IPS DF 4.7 (cell line): Measurements from ENCODE around the gene LPCAT2.

Source experiments
- DNase-seq: peaks from one replicate; pipeline ENCODE4 v3.0.0-alpha.2; 2013; ENCODE audit warnings: low spot score; ENCODE audit errors: extremely low read depth

LPCAT2 gene

DNA sequence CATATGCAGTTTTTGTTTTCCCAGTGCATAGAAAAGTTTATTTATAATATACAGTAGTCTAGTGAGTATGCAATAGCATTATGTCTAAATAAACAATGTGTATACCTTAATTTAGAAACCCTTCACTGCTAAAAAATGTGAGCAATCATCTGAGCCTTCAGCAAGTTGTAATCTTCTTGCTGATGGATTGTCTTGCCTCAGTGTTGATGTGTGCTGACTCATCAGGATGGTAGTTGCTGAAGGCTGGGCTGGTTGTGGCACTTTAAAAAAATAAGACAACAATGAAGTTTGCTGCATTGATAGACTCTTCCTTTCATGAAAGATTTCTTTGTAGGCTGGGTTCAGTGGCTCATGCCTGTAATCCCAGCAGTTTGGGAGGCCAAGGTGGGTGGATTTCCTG is 43.7 kb downstream of the LPCAT2 start:
- DNase-seq = no peak

DNA sequence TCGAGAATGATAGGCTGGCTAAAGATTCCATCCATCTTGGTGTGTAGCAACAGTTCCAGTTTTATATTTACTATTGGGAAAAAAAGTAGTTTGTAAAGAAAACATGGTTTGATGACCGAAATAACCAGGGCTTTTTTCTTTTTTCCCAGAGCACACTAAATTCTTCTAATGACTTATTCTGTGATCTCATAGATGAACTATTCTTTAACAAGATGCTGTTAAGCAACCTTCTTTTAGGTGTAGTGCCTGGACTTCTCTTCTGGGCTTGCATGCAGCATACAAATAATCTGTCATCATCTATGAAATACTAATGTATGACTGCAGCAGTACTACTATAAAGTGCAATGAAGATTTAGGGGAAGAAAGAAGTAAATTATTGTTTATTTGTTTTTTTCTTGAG is 46.6 kb downstream of the LPCAT2 start:
- DNase-seq = no peak

- no peak for DNase-seq
Observed at GRCh38 chr16:55557186-55557585, 48.3 kb downstream of the LPCAT2 start.

- no peak for DNase-seq
Observed at GRCh38 chr16:55559233-55559632, 50.4 kb downstream of the LPCAT2 start.

- no peak for DNase-seq
Observed at GRCh38 chr16:55559933-55560516, 51.2 kb downstream of the LPCAT2 start.

GRCh38 chr16:55561319-55561848 is 52.5 kb downstream of the LPCAT2 start:
- no peak for DNase-seq

DNA sequence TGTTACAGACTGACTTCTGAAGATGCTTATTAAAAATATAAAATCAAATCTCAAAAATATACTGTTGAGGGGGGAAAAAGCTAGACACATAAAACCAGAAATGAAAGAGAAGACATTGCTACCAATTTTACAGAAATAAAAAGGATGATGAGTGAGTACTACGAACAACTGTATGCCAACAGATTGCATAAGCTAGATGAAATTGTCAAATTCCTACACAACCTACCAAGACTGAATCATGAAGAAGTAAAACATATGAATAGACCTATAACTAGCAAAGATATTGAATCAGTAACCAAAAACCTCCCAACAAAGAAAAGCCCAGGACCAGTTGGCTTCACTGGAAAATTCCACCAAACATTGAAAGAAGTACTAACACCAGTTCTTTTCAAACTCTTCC is 54.1 kb downstream of the LPCAT2 start:
- DNase-seq = no peak

- no peak for DNase-seq
Observed at GRCh38 chr16:55563797-55564196, 54.9 kb downstream of the LPCAT2 start.

- DNase-seq = no peak
Observed at GRCh38 chr16:55565086-55565485, 56.2 kb downstream of the LPCAT2 start.

DNA sequence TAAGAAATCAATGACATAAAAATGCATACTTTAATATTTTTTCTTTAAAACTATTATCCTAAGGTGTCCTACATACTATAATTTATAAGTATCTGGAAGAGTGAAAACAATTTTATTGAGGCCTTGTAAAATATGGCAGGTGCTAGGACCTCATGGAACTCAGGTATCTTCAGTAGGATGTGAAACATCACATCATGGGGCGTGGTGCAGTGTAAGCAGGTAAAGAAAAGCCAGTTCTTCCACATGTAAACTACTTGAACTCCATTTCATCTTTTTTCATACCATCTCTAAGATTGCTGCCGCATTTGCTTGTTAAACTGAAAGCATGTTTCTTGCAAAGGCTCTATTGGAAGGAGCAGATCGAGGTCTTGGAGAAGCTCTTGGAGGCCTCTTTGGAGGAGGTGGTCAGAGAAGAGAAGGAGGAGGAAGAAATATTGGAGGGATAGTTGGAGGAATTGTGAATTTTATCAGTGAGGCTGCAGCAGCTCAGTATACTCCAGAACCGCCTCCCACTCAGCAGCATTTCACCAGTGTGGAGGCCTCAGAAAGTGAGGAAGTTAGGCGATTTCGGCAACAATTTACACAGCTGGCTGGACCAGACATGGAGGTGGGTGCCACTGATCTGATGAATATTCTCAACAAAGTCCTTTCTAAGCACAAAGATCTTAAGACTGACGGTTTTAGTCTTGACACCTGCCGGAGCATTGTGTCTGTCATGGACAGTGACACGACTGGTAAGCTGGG is 57.7 kb downstream of the LPCAT2 start, which contains the start of gene CAPNS2:
CAPNS2 (plus strand) TSS at position 253 of the 744 bp plus-strand sequence; CDS start at position 326, 73 bp downstream.
- no peak for DNase-seq

GRCh38 chr16:55567382-55567781 is 58.5 kb downstream of the LPCAT2 start:
- no peak for DNase-seq

DNA sequence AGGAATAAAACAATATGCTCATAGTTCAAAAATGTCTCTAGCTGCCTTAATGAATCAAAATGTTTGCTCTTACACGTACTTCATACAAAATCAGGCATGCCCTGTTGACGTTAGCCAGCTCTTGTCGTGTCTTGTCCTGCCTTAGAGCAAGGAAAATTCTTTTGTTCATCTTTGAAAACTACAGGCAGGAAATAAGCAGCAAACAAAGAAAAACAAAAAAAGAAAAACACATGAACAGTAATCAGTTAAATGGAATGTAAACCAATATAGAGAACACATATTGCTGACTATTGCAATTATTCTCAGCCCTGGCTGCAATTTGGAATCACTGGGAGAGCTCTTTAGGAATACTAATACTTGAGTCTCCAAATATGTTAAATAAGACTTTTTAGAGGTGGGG is 59.3 kb downstream of the LPCAT2 start:
- DNase-seq = no peak

DNA sequence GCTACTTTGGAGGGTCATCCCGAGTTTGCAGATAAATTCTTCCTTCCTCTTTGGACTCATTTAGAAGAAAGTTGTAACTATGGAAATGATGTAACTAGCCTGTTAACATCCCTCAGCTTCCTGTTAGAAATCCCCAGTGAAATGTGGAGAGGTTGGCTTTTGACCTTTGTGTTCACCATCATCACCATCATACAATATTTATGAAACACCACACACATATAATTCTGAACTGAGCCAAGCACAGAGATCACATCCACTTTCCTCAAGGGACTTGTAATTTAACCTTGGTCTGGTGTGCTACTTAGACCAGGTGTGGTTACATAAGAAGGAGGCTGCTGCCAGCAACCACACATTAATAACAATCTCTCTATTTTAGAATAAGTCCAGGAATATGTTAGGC is 60.2 kb downstream of the LPCAT2 start:
- no peak for DNase-seq

DNA sequence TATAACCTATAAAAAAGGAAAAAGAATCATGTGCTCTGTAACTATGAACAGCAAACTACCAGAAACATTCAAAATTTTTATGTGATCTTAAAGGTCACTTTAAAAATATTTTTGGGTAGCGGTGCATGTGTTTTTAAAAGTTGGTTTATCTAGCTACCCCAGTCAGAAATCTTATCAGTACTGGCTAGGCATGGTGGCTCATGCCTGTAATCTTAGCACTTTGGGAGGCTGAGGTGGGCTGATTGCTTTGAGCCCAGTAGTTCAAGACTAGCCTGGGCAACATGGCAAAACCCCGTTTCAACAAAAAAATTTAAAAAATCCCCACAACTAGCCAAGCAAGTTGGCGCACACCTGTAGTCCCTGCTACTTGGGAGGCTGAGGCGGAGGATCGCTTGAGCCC is 61.3 kb downstream of the LPCAT2 start:
- DNase-seq = no peak

DNA sequence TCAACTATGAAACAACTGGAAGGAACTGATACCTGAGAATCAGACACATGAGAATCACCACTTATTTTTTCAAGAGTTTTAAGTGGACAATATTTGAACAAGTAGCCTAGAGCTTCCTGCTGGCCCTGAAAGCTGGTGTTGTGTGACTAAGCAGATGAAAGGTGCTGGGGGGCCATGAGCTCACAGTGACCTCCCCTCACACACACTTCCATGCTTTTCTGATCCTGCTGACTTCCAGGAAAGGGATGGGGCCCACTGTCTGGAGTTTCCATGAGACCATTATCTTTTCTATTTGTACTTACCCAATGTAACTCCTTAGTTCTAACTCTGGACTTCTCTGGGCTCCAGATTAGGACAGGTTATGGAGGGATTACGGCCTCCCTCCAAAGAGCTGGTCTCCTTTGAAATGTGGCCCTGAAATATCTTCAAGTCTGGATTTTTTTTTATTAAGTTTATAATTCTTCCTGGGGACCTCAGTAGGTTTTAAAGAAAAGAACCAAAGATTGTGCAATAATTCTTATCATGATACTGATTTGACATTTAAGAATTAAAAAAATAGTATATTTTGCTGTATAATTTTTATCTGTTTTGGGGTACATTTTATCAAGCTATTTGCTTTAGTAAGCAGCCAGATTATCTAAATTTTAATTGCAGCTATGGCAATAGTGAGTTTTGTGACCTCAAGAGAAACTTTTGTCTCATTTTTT is 62.5 kb downstream of the LPCAT2 start:
- no peak for DNase-seq

- no peak for DNase-seq
Observed at GRCh38 chr16:55572439-55572838, 63.6 kb downstream of the LPCAT2 start.

DNA sequence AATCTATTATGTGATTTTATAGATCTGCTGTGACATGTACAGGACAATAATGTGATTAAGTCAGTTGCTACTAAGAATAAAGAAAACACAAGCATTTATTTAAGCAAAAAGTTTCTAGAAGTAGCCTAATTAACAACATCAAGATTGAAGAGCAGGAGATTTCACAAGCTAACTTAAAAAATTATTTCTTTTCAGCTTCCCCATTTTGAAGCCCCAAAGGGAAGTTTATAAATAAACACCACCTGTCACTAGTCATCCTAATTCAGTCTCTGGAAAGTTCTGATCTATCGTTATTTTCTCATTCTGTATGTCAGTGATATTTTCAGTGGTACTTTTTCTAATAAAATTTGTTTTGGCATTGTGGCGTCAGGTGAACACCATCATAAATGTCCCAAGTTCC is 65.9 kb downstream of the LPCAT2 start:
- no peak for DNase-seq

DNA sequence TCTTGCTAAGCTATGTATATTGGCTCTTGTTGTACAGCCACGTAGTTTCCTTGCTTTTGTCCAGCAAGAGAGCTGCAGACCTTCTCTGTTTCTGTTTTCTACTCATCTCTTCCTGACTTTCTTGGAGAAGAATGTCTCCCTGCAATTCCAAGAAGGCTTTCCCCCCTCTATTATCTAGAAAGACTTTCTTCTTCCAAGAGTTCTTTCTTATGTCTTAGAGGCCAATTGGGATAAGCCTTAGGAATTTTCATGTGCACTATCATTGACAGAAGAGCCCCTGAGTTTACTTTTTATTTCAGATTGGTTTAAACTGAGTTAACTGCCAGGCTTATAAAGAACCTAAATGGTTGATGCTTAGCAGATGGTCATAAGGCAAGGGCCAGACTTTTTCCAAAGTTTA is 66.6 kb downstream of the LPCAT2 start:
- DNase-seq = no peak

DNA sequence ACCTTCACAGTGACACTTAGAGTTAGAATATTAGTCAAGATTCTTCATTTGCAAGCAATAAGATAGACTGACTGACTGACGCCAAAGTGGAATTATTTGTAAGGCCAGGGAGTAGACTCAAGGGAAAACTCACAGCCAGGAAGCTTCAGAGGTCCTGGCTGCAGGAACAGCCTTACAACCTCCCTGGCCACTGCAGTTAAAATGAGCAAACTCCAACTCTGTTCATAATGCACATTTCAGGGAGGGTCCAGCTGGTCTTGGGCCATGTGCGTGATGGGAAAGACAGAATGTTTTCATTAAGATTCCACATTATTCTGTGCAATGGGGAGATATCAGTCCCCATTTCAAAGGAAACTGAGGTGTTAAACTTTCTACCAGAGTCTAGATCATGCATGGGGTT is 67.5 kb downstream of the LPCAT2 start:
- no peak for DNase-seq

GRCh38 chr16:55577887-55578286 is 69.0 kb downstream of the LPCAT2 start:
- no peak for DNase-seq

- DNase-seq = no peak
Observed at GRCh38 chr16:55585631-55586030, 76.8 kb downstream of the LPCAT2 start.

DNA sequence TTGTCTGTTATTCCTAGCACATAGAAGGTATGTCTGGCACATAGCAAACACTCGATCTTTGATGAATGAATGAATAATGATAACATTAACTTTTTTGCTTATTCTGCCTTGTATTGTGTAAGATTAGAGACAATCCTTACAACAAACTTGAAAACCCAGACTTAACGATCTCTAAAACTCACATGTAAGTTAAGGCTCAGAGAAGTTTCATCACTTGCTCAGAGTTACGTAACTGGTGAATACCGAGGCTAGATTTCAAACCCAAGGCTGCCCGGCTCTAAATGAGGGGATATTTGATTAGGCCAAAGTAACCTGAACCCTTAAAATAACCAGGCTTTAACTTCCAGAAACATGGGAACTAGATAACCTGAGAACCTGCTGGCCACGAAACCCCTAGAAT is 79.9 kb downstream of the LPCAT2 start:
- DNase-seq = no peak
